K562 (cell line): Measurements from ENCODE around the gene KRT4. TPM values are rescaled to one million over a fixed set of nuclear protein-coding genes. Genes with fewer than 3 reads are reported as not detected.

Experiments
- ATAC-seq: fragments of 200-7000 bp; cut with Tn5 transposase; 3 replicates; pipeline ENCODE4 v1.9.1; 2020; ENCODE audit warnings: moderate library complexity
- BruUV-seq: library from RNA; stranded (reverse); fragments of 400-500 nt; replicated peaks from 2 replicates; lab custom pipeline; 2021; lab: Mats Ljungman, UMichigan
- CTCF ChIA-PET: fragments of 300-600 bp; formaldehyde crosslinking; extraction: SDS; loops from one replicate; lab custom pipeline; 2021; ENCODE audit warnings: low intra/inter-chr PET ratio; lab: Yijun Ruan, JAX
- POLR2A ChIA-PET: fragments of 300-600, 350-650 bp; sonication (Branson Sonifier 250); formaldehyde crosslinking; extraction: SDS; loops from one replicate; lab custom pipeline; 2021; ENCODE audit warnings: antibody characterized with exemption, inconsistent platforms; lab: Yijun Ruan, JAX
- DNase-seq, 4 experiments: peaks; one replicate each; pipeline versions ENCODE4 v3.0.0 to v3.0.0-alpha.2; 2011 to 2018; ENCODE audit warnings: low spot score in 3 of 4, mixed read lengths in 3 of 4; ENCODE audit errors: extremely low read depth in 1 of 4
- FAIRE-seq: peaks from 2 replicates; lab custom pipeline; 2011; peaks lifted over from hg19 to GRCh38; lab: Jason Lieb, UNC
- H2AFZ ChIP-seq: 2 replicates; pipeline ENCODE4 v1.6.0; 2011; ENCODE audit warnings: low read depth, low read length, control low read depth, inconsistent platforms
- H3K27ac ChIP-seq: fragments of 200-600 bp; 3 replicates; pipeline ENCODE4 v1.8.0; 2011; ENCODE audit warnings: low read depth, mild to moderate bottlenecking, control low read depth, inconsistent platforms, low read length, moderate library complexity, mixed read lengths; ENCODE audit errors: extremely low read depth
- H3K27me3 ChIP-seq, 2 experiments: fragments of 300-600 bp in 1 of 2; 2 replicates in 1 of 2; 3 replicates in 1 of 2; pipeline versions ENCODE4 v1.6.0 to v1.8.0; 2011; ENCODE audit warnings: inconsistent platforms in 2 of 2, low read length in 2 of 2, mild to moderate bottlenecking in 1 of 2, mixed read lengths in 1 of 2, moderate library complexity in 1 of 2; ENCODE audit not compliant: control insufficient read depth in 2 of 2, insufficient read depth in 2 of 2
- H3K36me3 ChIP-seq: fragments of 300-600 bp; 3 replicates; pipeline ENCODE4 v1.8.0; 2011; ENCODE audit warnings: mild to moderate bottlenecking, low read length, inconsistent platforms; ENCODE audit not compliant: control insufficient read depth, insufficient read depth
- H3K4me1 ChIP-seq, 2 experiments: fragments of 200-600 bp in 1 of 2; replicated peaks in 1 of 2; 2 replicates in 1 of 2; 3 replicates in 1 of 2; pipeline versions ENCODE4 v1.5.1 to v1.8.0; 2011; ENCODE audit warnings: inconsistent platforms in 2 of 2, low read length in 2 of 2, mild to moderate bottlenecking in 1 of 2, mixed read lengths in 1 of 2, moderate library complexity in 1 of 2; ENCODE audit not compliant: control insufficient read depth in 2 of 2, insufficient read depth in 2 of 2
- H3K4me2 ChIP-seq: 2 replicates; pipeline ENCODE4 v1.6.1; 2011; ENCODE audit warnings: low read length, control low read depth, inconsistent platforms, mixed read lengths; ENCODE audit not compliant: insufficient read depth
- H3K4me3 ChIP-seq: fragments of 200-600 bp; sonication (generic), shearing (Covaris generic); 2 replicates; pipeline ENCODE4 v1.5.1; 2016; ENCODE audit warnings: control low read depth, inconsistent platforms
- H3K79me2 ChIP-seq: fragments of 200-600 bp; 3 replicates; pipeline ENCODE4 v1.8.0; 2011; ENCODE audit warnings: low read length, inconsistent platforms; ENCODE audit not compliant: control insufficient read depth, insufficient read depth
- H3K9ac ChIP-seq, 2 experiments: 2 replicates each; pipeline versions ENCODE4 v1.6.0 to v1.6.1; 2011; ENCODE audit warnings: low read depth in 2 of 2, low read length in 2 of 2, control low read depth in 1 of 2, inconsistent platforms in 1 of 2, mild to moderate bottlenecking in 1 of 2, mixed read lengths in 1 of 2; ENCODE audit not compliant: insufficient read depth in 1 of 2
- H3K9me1 ChIP-seq: one replicate; pipeline ENCODE4 v1.6.0; 2011; ENCODE audit warnings: inconsistent platforms, mild to moderate bottlenecking, low read length, moderate library complexity; ENCODE audit not compliant: control insufficient read depth, insufficient read depth
- H3K9me3 ChIP-seq: replicated peaks from 2 replicates; pipeline ENCODE4 v1.5.1; 2011; ENCODE audit warnings: low read depth, low read length, inconsistent platforms; ENCODE audit not compliant: control insufficient read depth, insufficient read depth
- H4K20me1 ChIP-seq: replicated peaks from 2 replicates; pipeline ENCODE4 v1.6.1; 2011; ENCODE audit warnings: low read length, inconsistent platforms, mixed read lengths; ENCODE audit not compliant: control insufficient read depth, insufficient read depth
- ILK ChIP-seq: fragments of 450-650 bp; IDR thresholded peaks from 2 replicates; pipeline ENCODE4 v1.6.1; 2016; ENCODE audit warnings: missing genetic modification characterization, low read depth, mild to moderate bottlenecking, missing compliant biosample characterization, moderate library complexity, borderline replicate concordance
- NCOR1 ChIP-seq: fragments of 450-650 bp; IDR thresholded peaks from 2 replicates; pipeline ENCODE4 v1.6.1; 2016; ENCODE audit warnings: mild to moderate bottlenecking, moderate library complexity
- TCFL5 ChIP-seq: fragments of 250-450 bp; sonication (Bioruptor Pico); conservative IDR thresholded peaks from 2 replicates; pipeline ENCODE4 v1.6.1; 2021; ENCODE audit warnings: mild to moderate bottlenecking, moderate library complexity, matching md5 sums
- ZNF717 ChIP-seq: fragments of 250-450 bp; sonication (Bioruptor Pico); IDR thresholded peaks from 2 replicates; pipeline ENCODE4 v1.5.0; 2021
- WGBS: fragments of 100-300 bp; shearing (Covaris generic); methylation state at CpG from one replicate; pipeline ENCODE4 v1.1.6; 2016; ENCODE audit warnings: low coverage, mixed read lengths; ENCODE audit not compliant: insufficient coverage; ENCODE audit errors: missing lambda C conversion rate; 5-methylcytosine and 5-hydroxymethylcytosine counted together
- in situ Hi-C: fragments of 300-500 bp; cut with MboI; formaldehyde crosslinking; loops from 4 replicates; pipeline ENCODE4 v1.15.0; 2018; ENCODE audit warnings: inconsistent platforms, mixed read lengths
- intact Hi-C: fragments of 100-400 bp; cut with micrococcal nuclease; formaldehyde crosslinking; loops from 2 replicates; pipeline ENCODE4 v1.14.2; 2022
- polyA plus RNA-seq, 8 experiments: library from polyadenylated mRNA; depleted of rRNA in 4 of 8; stranded (reverse) in 5 of 8; unstranded in 3 of 8; fragments of >200 nt; fragmentation: Nextera tagmentation in 2 of 8; fragmentation: Illumina TruSeq in 1 of 8; extraction: Ambion mirVana in 2 of 8; extraction: Trizol in 1 of 8; gene quantifications; 2 replicates each; pipeline versions ENCODE4 v1.2.1 to v1.2.3, GENCODE V29; 2011 to 2014; ENCODE audit warnings: inconsistent platforms in 1 of 8, missing spikeins in 1 of 8
- total RNA-seq, 7 experiments: library from RNA; depleted of rRNA in 6 of 7; stranded (reverse); fragments of >200 nt in 6 of 7; fragmentation: Illumina TruSeq in 2 of 7; extraction: Trizol in 2 of 7; gene quantifications; 2 replicates each; pipeline versions ENCODE4 v1.2.1 to v1.2.3, GENCODE V29; 2011 to 2021; ENCODE audit warnings: low replicate concordance in 1 of 7
- TF ChIP-seq, protein P1 (sequence below): IDR thresholded peaks from 3 replicates; pipeline ENCODE4 v1.6.1; 2011; ENCODE audit warnings: borderline replicate concordance, mild to moderate bottlenecking; ENCODE audit not compliant: insufficient read length, insufficient read depth
- TF ChIP-seq, protein P2 (sequence below): sonication (generic); formaldehyde crosslinking; IDR thresholded peaks from 2 replicates; pipeline ENCODE4 v1.8.0; 2022; ENCODE audit warnings: mild to moderate bottlenecking, missing genetic modification reagents
- TF ChIP-seq, protein P3 (sequence below): fragments of 250-450 bp; sonication (Bioruptor Pico); IDR thresholded peaks from 2 replicates; pipeline ENCODE4 v1.4.0; 2020; ENCODE audit warnings: mild to moderate bottlenecking
- TF ChIP-seq, protein P4 (sequence below): fragments of 450-650 bp; IDR thresholded peaks from 2 replicates; pipeline ENCODE4 v1.6.1; 2018; ENCODE audit warnings: mild to moderate bottlenecking, low read depth; ENCODE audit not compliant: partially characterized antibody
- TF ChIP-seq, protein P5 (sequence below): sonication (generic); formaldehyde crosslinking; IDR thresholded peaks from 2 replicates; pipeline ENCODE4 v1.8.0; 2022; ENCODE audit warnings: mild to moderate bottlenecking, missing genetic modification reagents

The KRT4 gene
- total and polyA plus RNA-seq, 9 of the 15 experiments (the other 6 are each of a cell fraction or from before 2014, with no cell fraction given), result not detected

DNA sequence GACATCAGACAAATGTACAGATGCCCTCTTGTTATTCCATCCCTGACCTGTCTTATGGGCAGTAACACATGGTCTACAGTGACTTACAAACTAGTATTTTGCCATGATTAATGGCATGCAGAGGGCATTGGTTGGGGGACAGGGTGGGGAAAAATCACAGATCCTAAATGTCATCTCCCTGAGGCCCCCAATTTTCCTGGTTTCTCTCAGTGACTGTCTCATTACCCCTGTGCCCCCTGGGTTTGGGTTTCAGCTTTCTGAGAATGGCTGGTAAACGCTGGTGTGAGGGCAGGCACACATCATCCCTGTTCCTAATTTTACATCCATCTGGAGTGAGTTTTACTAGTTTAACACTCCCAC, 46.9 kb downstream of the KRT4 start (continued):
- TF ChIP-seq, protein P1, sequence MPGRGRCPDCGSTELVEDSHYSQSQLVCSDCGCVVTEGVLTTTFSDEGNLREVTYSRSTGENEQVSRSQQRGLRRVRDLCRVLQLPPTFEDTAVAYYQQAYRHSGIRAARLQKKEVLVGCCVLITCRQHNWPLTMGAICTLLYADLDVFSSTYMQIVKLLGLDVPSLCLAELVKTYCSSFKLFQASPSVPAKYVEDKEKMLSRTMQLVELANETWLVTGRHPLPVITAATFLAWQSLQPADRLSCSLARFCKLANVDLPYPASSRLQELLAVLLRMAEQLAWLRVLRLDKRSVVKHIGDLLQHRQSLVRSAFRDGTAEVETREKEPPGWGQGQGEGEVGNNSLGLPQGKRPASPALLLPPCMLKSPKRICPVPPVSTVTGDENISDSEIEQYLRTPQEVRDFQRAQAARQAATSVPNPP, result no peak
- TF ChIP-seq, protein P2, sequence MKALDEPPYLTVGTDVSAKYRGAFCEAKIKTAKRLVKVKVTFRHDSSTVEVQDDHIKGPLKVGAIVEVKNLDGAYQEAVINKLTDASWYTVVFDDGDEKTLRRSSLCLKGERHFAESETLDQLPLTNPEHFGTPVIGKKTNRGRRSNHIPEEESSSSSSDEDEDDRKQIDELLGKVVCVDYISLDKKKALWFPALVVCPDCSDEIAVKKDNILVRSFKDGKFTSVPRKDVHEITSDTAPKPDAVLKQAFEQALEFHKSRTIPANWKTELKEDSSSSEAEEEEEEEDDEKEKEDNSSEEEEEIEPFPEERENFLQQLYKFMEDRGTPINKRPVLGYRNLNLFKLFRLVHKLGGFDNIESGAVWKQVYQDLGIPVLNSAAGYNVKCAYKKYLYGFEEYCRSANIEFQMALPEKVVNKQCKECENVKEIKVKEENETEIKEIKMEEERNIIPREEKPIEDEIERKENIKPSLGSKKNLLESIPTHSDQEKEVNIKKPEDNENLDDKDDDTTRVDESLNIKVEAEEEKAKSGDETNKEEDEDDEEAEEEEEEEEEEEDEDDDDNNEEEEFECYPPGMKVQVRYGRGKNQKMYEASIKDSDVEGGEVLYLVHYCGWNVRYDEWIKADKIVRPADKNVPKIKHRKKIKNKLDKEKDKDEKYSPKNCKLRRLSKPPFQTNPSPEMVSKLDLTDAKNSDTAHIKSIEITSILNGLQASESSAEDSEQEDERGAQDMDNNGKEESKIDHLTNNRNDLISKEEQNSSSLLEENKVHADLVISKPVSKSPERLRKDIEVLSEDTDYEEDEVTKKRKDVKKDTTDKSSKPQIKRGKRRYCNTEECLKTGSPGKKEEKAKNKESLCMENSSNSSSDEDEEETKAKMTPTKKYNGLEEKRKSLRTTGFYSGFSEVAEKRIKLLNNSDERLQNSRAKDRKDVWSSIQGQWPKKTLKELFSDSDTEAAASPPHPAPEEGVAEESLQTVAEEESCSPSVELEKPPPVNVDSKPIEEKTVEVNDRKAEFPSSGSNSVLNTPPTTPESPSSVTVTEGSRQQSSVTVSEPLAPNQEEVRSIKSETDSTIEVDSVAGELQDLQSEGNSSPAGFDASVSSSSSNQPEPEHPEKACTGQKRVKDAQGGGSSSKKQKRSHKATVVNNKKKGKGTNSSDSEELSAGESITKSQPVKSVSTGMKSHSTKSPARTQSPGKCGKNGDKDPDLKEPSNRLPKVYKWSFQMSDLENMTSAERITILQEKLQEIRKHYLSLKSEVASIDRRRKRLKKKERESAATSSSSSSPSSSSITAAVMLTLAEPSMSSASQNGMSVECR, result no peak

DNA sequence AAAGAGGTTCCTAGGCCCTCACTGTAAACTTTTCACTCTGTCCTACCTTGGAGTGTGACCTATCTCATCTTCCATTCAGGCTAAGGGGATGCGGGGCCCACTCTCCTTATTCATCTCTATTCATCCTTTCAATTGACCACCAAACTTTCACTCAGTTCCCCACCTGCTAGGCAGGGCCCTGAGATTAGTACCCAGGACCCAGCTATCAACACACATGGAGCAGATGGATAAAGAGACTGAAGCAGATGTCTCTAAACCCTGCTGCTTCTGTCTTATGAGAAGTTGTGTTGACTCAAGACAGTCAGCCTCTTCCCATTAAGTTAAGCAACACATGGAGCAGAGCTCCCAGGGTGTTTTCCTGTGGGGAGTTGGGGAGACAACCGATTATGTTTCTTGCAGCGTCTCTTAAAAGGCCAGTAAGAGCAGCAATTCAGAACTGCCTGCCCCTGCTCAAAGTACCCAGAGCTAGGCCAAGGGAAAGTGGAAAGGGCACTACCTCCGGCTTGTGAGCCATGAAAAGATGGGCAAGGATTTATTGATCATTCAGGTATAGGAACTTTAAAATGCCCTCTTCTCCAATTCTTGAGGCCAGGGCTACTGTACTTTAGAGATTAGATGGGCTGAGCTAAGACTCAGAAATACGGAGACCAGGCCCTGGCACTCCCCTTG, 47.4 kb downstream of the KRT4 start:
- ChIA-PET POLR2A (interaction anchor here (0.5 kb wide), 1 partner anchor 11 kb away, joined by 3 read pairs; the partner anchor contains the start of gene KRT76), CTCF (interaction anchor here (0.6 kb wide), 1 partner anchor 74 kb away, joined by 3 read pairs; no protein-coding TSS in a partner anchor)
- Histone ChIP-seq H3K9me3 (peaks cover 3% of the 10 kb centered on the region), H3K4me3 (no peak overlapping the region), H3K9me1 (no peaks in the 10 kb centered on the region), H3K36me3 (no peaks in the 10 kb centered on the region), H3K27me3 (peaks cover 9 to 23% of the 10 kb centered on the region in 2 experiments; a peak in 4 of 5 replicates), H3K4me2 (no peak overlapping the region), H3K9ac (no peak overlapping the region), H3K27ac (no peak overlapping the region), H3K79me2 (no peaks in the 10 kb centered on the region), H2AFZ (no peak overlapping the region), H4K20me1 (no peaks in the 10 kb centered on the region; the same call in 1 of the 2 replicates), H3K4me1 (no peaks in the 10 kb centered on the region)
- intact Hi-C loops (no loop called here), in situ Hi-C loops (no loop called here)
- ATAC-seq (no peak), FAIRE-seq (no peak), DNase-seq (no peak)
- 2% methylated on average over 5 of the region's 5 CpGs for WGBS
- no TSS peak for BruUV-seq
- TF ChIP-seq, protein P3, sequence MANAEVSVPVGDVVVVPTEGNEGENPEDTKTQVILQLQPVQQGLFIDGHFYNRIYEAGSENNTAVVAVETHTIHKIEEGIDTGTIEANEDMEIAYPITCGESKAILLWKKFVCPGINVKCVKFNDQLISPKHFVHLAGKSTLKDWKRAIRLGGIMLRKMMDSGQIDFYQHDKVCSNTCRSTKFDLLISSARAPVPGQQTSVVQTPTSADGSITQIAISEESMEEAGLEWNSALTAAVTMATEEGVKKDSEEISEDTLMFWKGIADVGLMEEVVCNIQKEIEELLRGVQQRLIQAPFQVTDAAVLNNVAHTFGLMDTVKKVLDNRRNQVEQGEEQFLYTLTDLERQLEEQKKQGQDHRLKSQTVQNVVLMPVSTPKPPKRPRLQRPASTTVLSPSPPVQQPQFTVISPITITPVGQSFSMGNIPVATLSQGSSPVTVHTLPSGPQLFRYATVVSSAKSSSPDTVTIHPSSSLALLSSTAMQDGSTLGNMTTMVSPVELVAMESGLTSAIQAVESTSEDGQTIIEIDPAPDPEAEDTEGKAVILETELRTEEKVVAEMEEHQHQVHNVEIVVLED (CRISPR knock-in tag), result no peak
- TF ChIP-seq, protein P4, sequence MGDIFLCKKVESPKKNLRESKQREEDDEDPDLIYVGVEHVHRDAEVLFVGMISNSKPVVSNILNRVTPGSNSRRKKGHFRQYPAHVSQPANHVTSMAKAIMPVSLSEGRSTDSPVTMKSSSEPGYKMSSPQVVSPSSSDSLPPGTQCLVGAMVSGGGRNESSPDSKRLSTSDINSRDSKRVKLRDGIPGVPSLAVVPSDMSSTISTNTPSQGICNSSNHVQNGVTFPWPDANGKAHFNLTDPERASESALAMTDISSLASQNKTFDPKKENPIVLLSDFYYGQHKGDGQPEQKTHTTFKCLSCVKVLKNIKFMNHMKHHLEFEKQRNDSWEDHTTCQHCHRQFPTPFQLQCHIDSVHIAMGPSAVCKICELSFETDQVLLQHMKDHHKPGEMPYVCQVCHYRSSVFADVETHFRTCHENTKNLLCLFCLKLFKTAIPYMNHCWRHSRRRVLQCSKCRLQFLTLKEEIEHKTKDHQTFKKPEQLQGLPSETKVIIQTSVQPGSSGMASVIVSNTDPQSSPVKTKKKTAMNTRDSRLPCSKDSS, result no peak
- no peak for TF ChIP-seq ZNF717 (CRISPR knock-in tag)
- TF ChIP-seq TCFL5 (CRISPR knock-in tag), result no peak
- TF ChIP-seq NCOR1, result no peak
- no peak for TF ChIP-seq ILK (tag)
- TF ChIP-seq, protein P5, sequence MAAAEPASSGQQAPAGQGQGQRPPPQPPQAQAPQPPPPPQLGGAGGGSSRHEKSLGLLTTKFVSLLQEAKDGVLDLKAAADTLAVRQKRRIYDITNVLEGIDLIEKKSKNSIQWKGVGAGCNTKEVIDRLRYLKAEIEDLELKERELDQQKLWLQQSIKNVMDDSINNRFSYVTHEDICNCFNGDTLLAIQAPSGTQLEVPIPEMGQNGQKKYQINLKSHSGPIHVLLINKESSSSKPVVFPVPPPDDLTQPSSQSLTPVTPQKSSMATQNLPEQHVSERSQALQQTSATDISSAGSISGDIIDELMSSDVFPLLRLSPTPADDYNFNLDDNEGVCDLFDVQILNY (CRISPR knock-in tag), result no peak
